A549 treated with CpdA at 1 μM for 4 hours (cell line): ENCODE results near the gene HHIPL2. TPM values are rescaled to one million over a fixed set of nuclear protein-coding genes. Genes with fewer than 3 reads are reported as not detected.

ENCODE experiments used
- total RNA-seq: library from RNA; stranded (reverse); fragments of 200-300 nt; extraction: Qiagen RNA extraction; gene quantifications from 5 replicates; pipeline ENCODE4 v1.2.3, GENCODE V29; 2022; ENCODE audit warnings: low read depth

HHIPL2 gene
- 8.9 to 10.4 TPM (median 10.0 TPM) in 5 replicates for total RNA-seq

GRCh38 chr1:222547944-222548671 is at the start of gene HHIPL2:
Gene HHIPL2 (minus strand): TSS chr1:222548104. CDS start chr1:222548044, 60 bp downstream.

GRCh38 chr1:222589462-222590302 is 41.8 kb upstream of the HHIPL2 start, which contains the start of gene TAF1A:
Gene TAF1A (minus strand): TSS chr1:222589933.

Other genes with a start within 250 kb of the HHIPL2 start
- 10.6 to 16.3 TPM (median 11.6 TPM) in 5 replicates for gene TAF1A, start 41.8 kb upstream of the HHIPL2 start, total RNA-seq
- 22.4 to 28.4 TPM (median 24.0 TPM) in 5 replicates for gene MIA3, start 70.0 kb upstream of the HHIPL2 start, total RNA-seq
- 59.2 to 67.8 TPM (median 64.9 TPM) in 5 replicates for gene AIDA, start 164.4 kb upstream of the HHIPL2 start, total RNA-seq
- 19.4 to 22.7 TPM (median 20.7 TPM) in 5 replicates for gene BROX, start 164.5 kb upstream of the HHIPL2 start, total RNA-seq
- not detected in 5 replicates for gene FAM177B, start 189.1 kb upstream of the HHIPL2 start, total RNA-seq